HG02588 (cell line): Measurements from ENCODE around the gene GPC3.

ENCODE experiments used
- ATAC-seq: cut with Tn5 transposase; IDR thresholded peaks from one replicate; pipeline ENCODE4 v1.9.1; 2021; ENCODE audit warnings: mild to moderate bottlenecking, moderate library complexity; ENCODE audit not compliant: unreplicated experiment

GPC3 gene

GRCh38 chrX:133660281-133660680 is 325.1 kb downstream of the GPC3 start:
- ATAC-seq = no peak

- no peak for ATAC-seq
These were observed 327.0 kb downstream of the GPC3 start for GRCh38 chrX:133658293-133658911.

GRCh38 chrX:133655275-133656265 is 329.8 kb downstream of the GPC3 start:
- ATAC-seq = no peak

- ATAC-seq = no peak
These were observed 330.6 kb downstream of the GPC3 start for GRCh38 chrX:133654811-133655210.

GRCh38 chrX:133653358-133653757 is 332.0 kb downstream of the GPC3 start:
- no peak for ATAC-seq

GRCh38 chrX:133652185-133652584 is 333.2 kb downstream of the GPC3 start:
- ATAC-seq = no peak

GRCh38 chrX:133650239-133650638 is 335.2 kb downstream of the GPC3 start:
- no peak for ATAC-seq

GRCh38 chrX:133649651-133650050 is 335.7 kb downstream of the GPC3 start:
- ATAC-seq = no peak

GRCh38 chrX:133648594-133648993 is 336.8 kb downstream of the GPC3 start:
- no peak for ATAC-seq

- ATAC-seq = no peak
These were observed 338.7 kb downstream of the GPC3 start for GRCh38 chrX:133646719-133647116.

- no peak for ATAC-seq
These were observed 339.2 kb downstream of the GPC3 start for GRCh38 chrX:133645977-133646718.

- ATAC-seq = no peak
These were observed 340.1 kb downstream of the GPC3 start for GRCh38 chrX:133645256-133645655.

- no peak for ATAC-seq
These were observed 345.0 kb downstream of the GPC3 start for GRCh38 chrX:133640161-133641015.

- no peak for ATAC-seq
These were observed 345.7 kb downstream of the GPC3 start for GRCh38 chrX:133639726-133640125.

- no peak for ATAC-seq
These were observed 347.1 kb downstream of the GPC3 start for GRCh38 chrX:133638285-133638684.

- no peak for ATAC-seq
These were observed 347.6 kb downstream of the GPC3 start for GRCh38 chrX:133637765-133638164.

- ATAC-seq = no peak
These were observed 349.4 kb downstream of the GPC3 start for GRCh38 chrX:133636009-133636408.

GRCh38 chrX:133634416-133634815 is 351.0 kb downstream of the GPC3 start:
- no peak for ATAC-seq

- ATAC-seq = no peak
These were observed 351.4 kb downstream of the GPC3 start for GRCh38 chrX:133633950-133634349.

GRCh38 chrX:133633162-133633561 is 352.2 kb downstream of the GPC3 start:
- ATAC-seq = no peak
